ENCODE measurements around the gene CDC25C. TPM values are rescaled to one million over a fixed set of nuclear protein-coding genes. Genes with fewer than 3 reads are reported as not detected.
A peak's percentile ranks its signal among the peaks of the same experiment; 100 is the strongest.

CDC25C gene
- total RNA-seq, 2 experiments from 2014 or later, result not detected

- CTCF ChIA-PET, result no interaction called here
Measured at GRCh38 chr5:138364576-138364975, 33.0 kb upstream of the CDC25C start.

GRCh38 chr5:138360941-138361452 lies 29.4 kb upstream of the CDC25C start:
- POLR2A ChIA-PET, result no interaction called here
- no peak for ATAC-seq (ENCODE audit: poor library complexity)

More at GRCh38 chr5:138364576-138364975, 33.0 kb upstream of the CDC25C start:
- Mint-ChIP-seq H3K4me3 (no peak overlapping the region), H3K27me3 (no peaks in the 10 kb centered on the region), H3K36me3 (ENCODE audit: low read depth) (peaks cover 28% of the 10 kb centered on the region), H3K4me1 (ENCODE audit: low read depth) (peaks cover 63% of the 10 kb centered on the region), H3K27ac (no peak overlapping the region), H3K9me3 (no peaks in the 10 kb centered on the region)
- Histone ChIP-seq H3K27ac (ENCODE audit: low read depth in 1 of 2, low read length in 2 of 2) (no peak overlapping the region), H3K27me3 (ENCODE audit: control insufficient read depth in 1 of 2, insufficient read depth in 2 of 2, low read length in 2 of 2) (no peaks in the 10 kb centered on the region), H3K36me3 (ENCODE audit: insufficient read depth, low read length) (peaks cover 9% of the 10 kb centered on the region), H3K4me3 (ENCODE audit: low read length) (no peak overlapping the region), H3K4me1 (ENCODE audit: insufficient read depth, low read length) (peaks cover 21% of the 10 kb centered on the region), H3K9me3 (ENCODE audit: control insufficient read depth in 1 of 2, insufficient read depth in 1 of 2, low read length in 2 of 2) (no peaks in the 10 kb centered on the region)
- TF ChIP-seq CTCF (IDR thresholded peaks at IDR 0.05), result no peak
- ATAC-seq (ENCODE audit: poor library complexity) (no peak), DNase-seq (no peak)
- POLR2A ChIA-PET, result no interaction called here
- intact Hi-C loops (cut with DNase I, micrococcal nuclease), result no loop called here

GRCh38 chr5:138359621-138360020 lies 28.0 kb upstream of the CDC25C start:
- Mint-ChIP-seq H3K27me3 (no peaks in the 10 kb centered on the region), H3K4me1 (ENCODE audit: low read depth) (peaks cover 55% of the 10 kb centered on the region), H3K9me3 (no peaks in the 10 kb centered on the region), H3K27ac (no peak overlapping the region), H3K4me3 (peak overlapping the region; percentile 25), H3K36me3 (ENCODE audit: low read depth) (peaks cover 34% of the 10 kb centered on the region)
- Histone ChIP-seq H3K4me1 (ENCODE audit: insufficient read depth, low read length) (peaks cover 22% of the 10 kb centered on the region), H3K9me3 (ENCODE audit: control insufficient read depth in 1 of 2, insufficient read depth in 1 of 2, low read length in 2 of 2) (peaks cover 0 to 4% of the 10 kb centered on the region in 2 experiments), H3K4me3 (ENCODE audit: low read length) (no peak overlapping the region), H3K27ac (ENCODE audit: low read depth in 1 of 2, low read length in 2 of 2) (no peak overlapping the region), H3K36me3 (ENCODE audit: insufficient read depth, low read length) (peaks cover 9% of the 10 kb centered on the region), H3K27me3 (ENCODE audit: control insufficient read depth in 1 of 2, insufficient read depth in 2 of 2, low read length in 2 of 2) (no peaks in the 10 kb centered on the region)
- intact Hi-C loops (cut with DNase I, micrococcal nuclease), result loop anchor here (10.0 kb wide), 3 partner anchors 185 to 835 kb away; partner anchors contain the start of genes BRD8 (in 1 of the 2), HSPA9 (in 1 of the 2), KIF20A (in 1 of the 2) and SIL1 (in 1 of the 2)
- TF ChIP-seq CTCF (IDR thresholded peaks at IDR 0.05), result no peak
- DNase-seq (no peak), ATAC-seq (ENCODE audit: poor library complexity) (no peak)
- ChIA-PET POLR2A (no interaction called here), CTCF (no interaction called here)

More at GRCh38 chr5:138360941-138361452, 29.4 kb upstream of the CDC25C start:
- CTCF ChIA-PET, result interaction anchor here (0.7 kb wide), 1 partner anchor 9 kb away, joined by 3 read pairs; the partner anchor contains the start of gene KDM3B
- Mint-ChIP-seq H3K4me3 (peak overlapping the region; percentile 32), H3K27me3 (no peaks in the 10 kb centered on the region), H3K9me3 (no peaks in the 10 kb centered on the region), H3K4me1 (ENCODE audit: low read depth) (peaks cover 46% of the 10 kb centered on the region), H3K36me3 (ENCODE audit: low read depth) (peaks cover 30% of the 10 kb centered on the region), H3K27ac (peak overlapping the region; percentile 37)
- Histone ChIP-seq H3K27ac (ENCODE audit: low read depth in 1 of 2, low read length in 2 of 2) (no peak overlapping the region), H3K27me3 (ENCODE audit: control insufficient read depth in 1 of 2, insufficient read depth in 2 of 2, low read length in 2 of 2) (no peaks in the 10 kb centered on the region), H3K4me3 (ENCODE audit: low read length) (no peak overlapping the region), H3K4me1 (ENCODE audit: insufficient read depth, low read length) (peaks cover 14% of the 10 kb centered on the region), H3K9me3 (ENCODE audit: control insufficient read depth in 1 of 2, insufficient read depth in 1 of 2, low read length in 2 of 2) (peaks cover 0 to 4% of the 10 kb centered on the region in 2 experiments), H3K36me3 (ENCODE audit: insufficient read depth, low read length) (peaks cover 9% of the 10 kb centered on the region)
- no peak for DNase-seq
- TF ChIP-seq CTCF (IDR thresholded peaks at IDR 0.05), result no peak
- intact Hi-C loops (cut with DNase I, micrococcal nuclease), result no loop called here
